HEK293T (cell line): ENCODE measurements around the gene MYLK.

ENCODE experiments used
- BHLHE40 ChIP-seq: fragments of 450-650 bp; IDR thresholded peaks from 2 replicates; pipeline ENCODE4 v1.6.1; 2016; ENCODE audit warnings: mild to moderate bottlenecking, moderate library complexity, borderline replicate concordance
- CTBP1 ChIP-seq: fragments of 450-650 bp; IDR thresholded peaks from 2 replicates; pipeline ENCODE4 v1.6.1; 2016; ENCODE audit warnings: borderline replicate concordance
- ELF4 ChIP-seq: fragments of 450-650 bp; IDR thresholded peaks from 2 replicates; pipeline ENCODE4 v1.6.1; 2017; ENCODE audit warnings: antibody characterized with exemption
- FOXA1 ChIP-seq: fragments of 450-650 bp; IDR thresholded peaks from 2 replicates; pipeline ENCODE4 v1.6.1; 2016; ENCODE audit warnings: mild to moderate bottlenecking
- FOXM1 ChIP-seq: fragments of 450-650 bp; IDR thresholded peaks from 2 replicates; pipeline ENCODE4 v1.6.1; 2017; ENCODE audit warnings: mild to moderate bottlenecking, borderline replicate concordance
- HDGF ChIP-seq: fragments of 450-650 bp; IDR thresholded peaks from 2 replicates; pipeline ENCODE4 v1.6.1; 2017; ENCODE audit warnings: antibody characterized with exemption, borderline replicate concordance
- L3MBTL2 ChIP-seq: fragments of 450-650 bp; conservative IDR thresholded peaks from 2 replicates; pipeline ENCODE4 v1.6.1; 2016; ENCODE audit warnings: mild to moderate bottlenecking
- PKNOX1 ChIP-seq: fragments of 450-650 bp; IDR thresholded peaks from 2 replicates; pipeline ENCODE4 v1.6.1; 2016
- SUZ12 ChIP-seq: fragments of 450-650 bp; IDR thresholded peaks from 2 replicates; pipeline ENCODE4 v1.6.1; 2016; ENCODE audit warnings: mild to moderate bottlenecking
- TARDBP ChIP-seq: fragments of 450-650 bp; IDR thresholded peaks from 2 replicates; pipeline ENCODE4 v1.6.1; 2016

- TF ChIP-seq TARDBP (no peak), FOXM1 (no peak), CTBP1 (no peak), L3MBTL2 (no peak), ELF4 (no peak), FOXA1 (no peak), SUZ12 (no peak), HDGF (no peak), BHLHE40 (no peak), PKNOX1 (no peak)
Observed at GRCh38 chr3:123766193-123767008, 117.7 kb downstream of the MYLK start.
